Uterine smooth muscle cell (primary cell): ENCODE data around the gene ATCAY. TPM values are rescaled to one million over a fixed set of nuclear protein-coding genes. Genes with fewer than 3 reads are reported as not detected.

Experiments
- total RNA-seq: library from RNA; depleted of rRNA; stranded (reverse); fragments of >200 nt; gene quantifications from 2 replicates; pipeline ENCODE4 v1.2.3, GENCODE V29; 2014

Gene ATCAY
- total RNA-seq, result under 0.01 TPM in 1 of 2 replicates, not detected in the other

GRCh38 chr19:3880471-3881271, at the start of gene ATCAY:
TSS of gene ATCAY (plus strand) at chr19:3880685. CDS start at chr19:3885768, 5,083 bp downstream.

GRCh38 chr19:3868770-3869456, 11.6 kb upstream of the ATCAY start, which contains the start of gene ZFR2:
TSS of gene ZFR2 (minus strand) at chr19:3869038. CDS start at chr19:3869017, 21 bp downstream.

GRCh38 chr19:3932931-3933810, 52.7 kb downstream of the ATCAY start, which contains the start of gene NMRK2:
TSS of gene NMRK2 (plus strand) at chr19:3933069. CDS start at chr19:3933672, 603 bp downstream.

GRCh38 chr19:3970808-3971598, 90.5 kb downstream of the ATCAY start, which contains the start of gene DAPK3:
TSS of gene DAPK3 (minus strand) at chr19:3971099. CDS start at chr19:3969735, 1,364 bp downstream.

Other genes starting within 250 kb of the ATCAY start
- 18.8 and 25.5 TPM in 2 replicates for gene PIP5K1C, start 180.2 kb upstream of the ATCAY start, total RNA-seq
- under 0.01 and 0.12 TPM in 2 replicates for gene TJP3, start 172.3 kb upstream of the ATCAY start, total RNA-seq
- 19.6 and 20.5 TPM in 2 replicates for gene APBA3, start 119.0 kb upstream of the ATCAY start, total RNA-seq
- gene MRPL54, start 118.0 kb upstream of the ATCAY start, total RNA-seq, result 37.2 and 39.9 TPM in 2 replicates
- not detected in 2 replicates for gene RAX2, start 108.5 kb upstream of the ATCAY start, total RNA-seq
- not detected in 2 replicates for gene MATK, start 94.3 kb upstream of the ATCAY start, total RNA-seq
- not detected in 2 replicates for gene ZFR2, start 11.6 kb upstream of the ATCAY start, total RNA-seq
- gene NMRK2, start 52.4 kb downstream of the ATCAY start, total RNA-seq, result not detected in 2 replicates
- 133 and 147 TPM in 2 replicates for gene DAPK3, start 90.4 kb downstream of the ATCAY start, total RNA-seq
- gene EEF2, start 104.8 kb downstream of the ATCAY start, total RNA-seq, result 2,814 and 3,752 TPM in 2 replicates
- 10.7 and 12.5 TPM in 2 replicates for gene PIAS4, start 127.1 kb downstream of the ATCAY start, total RNA-seq
- gene ZBTB7A, start 186.2 kb downstream of the ATCAY start, total RNA-seq, result 28.7 and 29.7 TPM in 2 replicates
- 127 and 160 TPM in 2 replicates for gene MAP2K2, start 243.4 kb downstream of the ATCAY start, total RNA-seq